ENCODE results near the gene NDUFS1.
"Not testable (repeated sequence)": the region's sequence is repeated elsewhere in the genome, so short reads cannot be mapped to it uniquely, and the experiment has no call there.

NDUFS1 gene

DNA sequence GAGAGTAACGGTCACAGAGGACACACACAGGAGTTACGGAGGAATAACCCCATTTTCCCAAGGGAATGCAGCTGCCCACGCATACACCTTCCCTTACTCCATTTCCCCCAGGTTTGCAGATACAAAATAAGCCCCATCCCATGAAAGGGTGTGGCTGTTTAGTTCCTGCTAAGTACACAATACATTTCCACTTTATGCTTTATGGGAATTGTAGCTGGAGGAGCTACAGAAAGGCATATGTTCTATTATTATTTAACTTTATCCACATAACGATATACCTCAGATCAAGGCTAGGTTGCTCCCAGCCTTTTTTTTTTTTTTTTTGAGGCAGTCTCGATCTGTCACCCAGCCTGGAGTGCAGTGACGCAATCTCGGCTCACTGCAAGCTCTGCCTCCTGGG, 50.5 kb downstream of the NDUFS1 start:
- Histone ChIP-seq H3K4me3 (IDR thresholded peaks at IDR 0.05; ENCODE audit: insufficient read depth, low read depth, low read length) (no peak overlapping the region), H4K20me1 (ENCODE audit: insufficient read depth) (no peaks in the 10 kb centered on the region), H3K27me3 (ENCODE audit: insufficient read depth, low read depth) (no peaks in the 10 kb centered on the region), H3K9ac (no peak overlapping the region), H3K79me2 (ENCODE audit: insufficient read depth, low read depth) (no peaks in the 10 kb centered on the region), H3K4me2 (no peak overlapping the region), H3K36me3 (ENCODE audit: insufficient read depth) (no peaks in the 10 kb centered on the region), H2AFZ (ENCODE audit: low read depth) (no peak overlapping the region), H3K4me1 (ENCODE audit: low read depth, poor library complexity, severe bottlenecking) (no peaks in the 10 kb centered on the region), H3K27ac (no peak overlapping the region)
- TF ChIP-seq, protein P1, sequence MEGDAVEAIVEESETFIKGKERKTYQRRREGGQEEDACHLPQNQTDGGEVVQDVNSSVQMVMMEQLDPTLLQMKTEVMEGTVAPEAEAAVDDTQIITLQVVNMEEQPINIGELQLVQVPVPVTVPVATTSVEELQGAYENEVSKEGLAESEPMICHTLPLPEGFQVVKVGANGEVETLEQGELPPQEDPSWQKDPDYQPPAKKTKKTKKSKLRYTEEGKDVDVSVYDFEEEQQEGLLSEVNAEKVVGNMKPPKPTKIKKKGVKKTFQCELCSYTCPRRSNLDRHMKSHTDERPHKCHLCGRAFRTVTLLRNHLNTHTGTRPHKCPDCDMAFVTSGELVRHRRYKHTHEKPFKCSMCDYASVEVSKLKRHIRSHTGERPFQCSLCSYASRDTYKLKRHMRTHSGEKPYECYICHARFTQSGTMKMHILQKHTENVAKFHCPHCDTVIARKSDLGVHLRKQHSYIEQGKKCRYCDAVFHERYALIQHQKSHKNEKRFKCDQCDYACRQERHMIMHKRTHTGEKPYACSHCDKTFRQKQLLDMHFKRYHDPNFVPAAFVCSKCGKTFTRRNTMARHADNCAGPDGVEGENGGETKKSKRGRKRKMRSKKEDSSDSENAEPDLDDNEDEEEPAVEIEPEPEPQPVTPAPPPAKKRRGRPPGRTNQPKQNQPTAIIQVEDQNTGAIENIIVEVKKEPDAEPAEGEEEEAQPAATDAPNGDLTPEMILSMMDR (conservative IDR thresholded peaks at IDR 0.05; ENCODE audit: low read depth, low read length) = no peak

DNA sequence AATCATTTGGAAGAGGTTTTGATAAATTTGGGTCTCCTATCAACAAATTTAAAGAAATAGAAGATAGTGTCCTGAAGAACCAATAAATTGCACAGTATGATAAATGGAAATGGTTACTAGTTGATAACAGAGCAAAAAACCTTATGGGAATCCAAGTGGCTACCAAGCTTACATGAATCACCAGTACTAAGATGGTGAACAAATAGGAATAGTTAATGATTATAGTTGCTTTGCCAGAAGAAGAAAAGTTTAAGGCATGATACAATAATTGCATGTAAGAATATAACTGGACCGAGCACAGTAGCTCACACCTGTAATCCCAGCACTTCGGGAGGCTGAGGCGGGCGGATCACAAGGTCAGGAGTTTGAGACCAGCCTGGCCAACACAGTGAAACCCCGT, 53.7 kb downstream of the NDUFS1 start:
- H3K4me1 ChIP-seq (ENCODE audit: low read depth, poor library complexity, severe bottlenecking) = no peaks in the 10 kb centered on the region
- H4K20me1 ChIP-seq (ENCODE audit: insufficient read depth) = no peaks in the 10 kb centered on the region
- no peak overlapping the region for H2AFZ ChIP-seq (ENCODE audit: low read depth)
- TF ChIP-seq, protein P1 (conservative IDR thresholded peaks at IDR 0.05; ENCODE audit: low read depth, low read length) = no peak
- no peaks in the 10 kb centered on the region for H3K36me3 ChIP-seq (ENCODE audit: insufficient read depth)
- H3K79me2 ChIP-seq (ENCODE audit: insufficient read depth, low read depth) = no peaks in the 10 kb centered on the region
- no peaks in the 10 kb centered on the region for H3K27me3 ChIP-seq (ENCODE audit: insufficient read depth, low read depth)
- no peak overlapping the region for H3K4me3 ChIP-seq (IDR thresholded peaks at IDR 0.05; ENCODE audit: insufficient read depth, low read depth, low read length)
- no peak overlapping the region for H3K27ac ChIP-seq
- no peak overlapping the region for H3K4me2 ChIP-seq
- no peak overlapping the region for H3K9ac ChIP-seq

DNA sequence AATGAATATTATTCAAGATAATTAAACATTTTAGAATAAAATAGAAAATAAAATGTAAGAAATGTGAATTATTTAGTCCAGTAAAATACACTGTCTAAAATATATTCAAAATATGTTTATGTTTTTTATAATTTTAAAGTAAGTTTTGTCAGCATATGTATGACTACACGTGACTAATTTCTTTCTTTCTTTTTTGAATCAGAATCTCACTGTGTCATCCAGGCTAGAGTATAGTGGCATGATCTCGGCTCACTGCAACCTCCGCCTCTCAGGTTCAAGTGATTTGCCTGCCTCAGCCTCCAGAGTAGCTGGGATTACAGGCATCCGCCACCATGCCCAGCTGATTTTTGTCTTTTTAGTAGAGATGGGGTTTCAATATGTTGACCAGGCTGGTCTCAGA, 54.2 kb downstream of the NDUFS1 start:
- no peak overlapping the region for H3K9ac ChIP-seq
- H3K36me3 ChIP-seq (ENCODE audit: insufficient read depth) = no peaks in the 10 kb centered on the region
- no peaks in the 10 kb centered on the region for H4K20me1 ChIP-seq (ENCODE audit: insufficient read depth)
- no peaks in the 10 kb centered on the region for H3K79me2 ChIP-seq (ENCODE audit: insufficient read depth, low read depth)
- H3K27me3 ChIP-seq (ENCODE audit: insufficient read depth, low read depth) = no peaks in the 10 kb centered on the region
- H2AFZ ChIP-seq (ENCODE audit: low read depth) = no peak overlapping the region
- no peak overlapping the region for H3K27ac ChIP-seq
- H3K4me3 ChIP-seq (IDR thresholded peaks at IDR 0.05; ENCODE audit: insufficient read depth, low read depth, low read length) = no peak overlapping the region
- no peak overlapping the region for H3K4me2 ChIP-seq
- TF ChIP-seq, protein P1 (conservative IDR thresholded peaks at IDR 0.05; ENCODE audit: low read depth, low read length) = no peak
- no peaks in the 10 kb centered on the region for H3K4me1 ChIP-seq (ENCODE audit: low read depth, poor library complexity, severe bottlenecking)

DNA sequence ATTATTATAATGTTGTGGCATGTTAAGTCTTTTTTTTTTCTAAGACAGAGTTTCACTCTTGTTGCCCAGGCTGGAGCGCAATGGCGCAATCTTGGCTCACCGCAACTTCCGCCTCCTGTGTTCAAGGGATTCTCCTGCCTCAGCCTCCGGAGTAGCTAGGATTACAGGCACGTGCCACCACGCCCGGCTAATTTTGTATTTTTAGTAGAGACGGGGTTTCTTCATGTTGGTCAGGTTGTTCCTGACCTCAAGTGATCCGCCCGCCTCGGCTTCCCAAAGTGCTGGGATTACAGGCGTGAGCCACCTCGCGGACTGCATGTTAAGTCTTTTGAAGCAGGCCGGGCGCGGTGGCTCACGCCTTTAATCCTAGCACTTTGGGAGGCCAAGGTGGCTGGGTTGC, 60.4 kb downstream of the NDUFS1 start:
- not testable (repeated sequence) for H3K79me2 ChIP-seq (ENCODE audit: insufficient read depth, low read depth)

DNA sequence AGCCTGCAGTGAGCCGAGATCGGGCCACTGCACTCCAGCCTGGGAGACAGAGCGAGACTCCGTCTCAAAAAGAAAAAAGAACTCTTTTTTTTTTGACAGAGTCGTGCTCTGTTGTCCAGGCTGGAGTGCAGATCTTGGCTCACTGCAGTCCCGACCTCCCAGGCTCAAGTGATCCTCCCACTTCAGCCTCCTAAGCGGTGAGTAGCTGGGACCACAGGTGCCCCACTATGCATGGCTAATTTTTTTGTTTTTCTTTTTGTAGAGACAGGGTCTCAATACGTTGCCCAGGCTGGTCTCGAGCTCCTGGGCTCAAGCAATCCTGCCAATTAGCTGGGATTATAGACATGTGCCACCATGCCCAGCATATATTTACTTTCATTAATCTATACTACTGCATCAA, 60.8 kb downstream of the NDUFS1 start:
- H3K9ac ChIP-seq = no peak overlapping the region
- TF ChIP-seq, protein P1 (conservative IDR thresholded peaks at IDR 0.05; ENCODE audit: low read depth, low read length) = no peak
- H3K4me1 ChIP-seq (ENCODE audit: low read depth, poor library complexity, severe bottlenecking) = no peaks in the 10 kb centered on the region
- H4K20me1 ChIP-seq (ENCODE audit: insufficient read depth) = no peaks in the 10 kb centered on the region
- no peak overlapping the region for H2AFZ ChIP-seq (ENCODE audit: low read depth)
- H3K4me2 ChIP-seq = no peak overlapping the region
- no peak overlapping the region for H3K27ac ChIP-seq
- H3K36me3 ChIP-seq (ENCODE audit: insufficient read depth) = no peaks in the 10 kb centered on the region
- no peak overlapping the region for H3K4me3 ChIP-seq (IDR thresholded peaks at IDR 0.05; ENCODE audit: insufficient read depth, low read depth, low read length)
- no peaks in the 10 kb centered on the region for H3K79me2 ChIP-seq (ENCODE audit: insufficient read depth, low read depth)
- H3K27me3 ChIP-seq (ENCODE audit: insufficient read depth, low read depth) = no peaks in the 10 kb centered on the region

More for the DNA sequence above, 60.4 kb downstream of the NDUFS1 start:
- H2AFZ ChIP-seq (ENCODE audit: low read depth); H3K4me2 ChIP-seq; H3K4me1 ChIP-seq (ENCODE audit: low read depth, poor library complexity, severe bottlenecking); H3K27me3 ChIP-seq (ENCODE audit: insufficient read depth, low read depth); H3K27ac ChIP-seq; H3K4me3 ChIP-seq (IDR thresholded peaks at IDR 0.05; ENCODE audit: insufficient read depth, low read depth, low read length); H4K20me1 ChIP-seq (ENCODE audit: insufficient read depth); H3K9ac ChIP-seq; H3K36me3 ChIP-seq (ENCODE audit: insufficient read depth): not testable (repeated sequence)
